Glomerular visceral epithelial cell (primary cell): ENCODE results near the gene WDR88.
"Not testable (repeated sequence)": the region's sequence is repeated elsewhere in the genome, so short reads cannot be mapped to it uniquely, and the experiment has no call there.

Experiments
- DNase-seq: peaks from one replicate; pipeline ENCODE4 v3.0.0-alpha.2; 2016; ENCODE audit errors: extremely low spot score

The WDR88 gene

GRCh38 chr19:33197591-33198000 lies 65.7 kb downstream of the WDR88 start:
- no peak for DNase-seq

- no peak for DNase-seq
Observed at GRCh38 chr19:33198169-33198568, 66.3 kb downstream of the WDR88 start.

- DNase-seq = no peak
Observed at GRCh38 chr19:33199441-33200265, 67.7 kb downstream of the WDR88 start.

GRCh38 chr19:33201473-33201872 lies 69.6 kb downstream of the WDR88 start:
- no peak for DNase-seq

- DNase-seq = no peak
Observed at GRCh38 chr19:33201886-33202545, 70.1 kb downstream of the WDR88 start.

- DNase-seq = no peak
Observed at GRCh38 chr19:33202546-33203507, 70.9 kb downstream of the WDR88 start.

- no peak for DNase-seq
Observed at GRCh38 chr19:33203529-33203928, 71.6 kb downstream of the WDR88 start.

- DNase-seq = no peak
Observed at GRCh38 chr19:33204136-33204973, 72.4 kb downstream of the WDR88 start.

- DNase-seq = no peak
Observed at GRCh38 chr19:33205110-33205509, 73.2 kb downstream of the WDR88 start.

- no peak for DNase-seq
Observed at GRCh38 chr19:33205531-33206260, 73.8 kb downstream of the WDR88 start.

GRCh38 chr19:33206261-33207039 lies 74.5 kb downstream of the WDR88 start:
- DNase-seq = no peak

GRCh38 chr19:33207040-33207620 lies 75.2 kb downstream of the WDR88 start:
- no peak for DNase-seq

- DNase-seq = no peak
Observed at GRCh38 chr19:33207903-33208302, 76.0 kb downstream of the WDR88 start.

- DNase-seq = no peak
Observed at GRCh38 chr19:33208371-33208895, 76.5 kb downstream of the WDR88 start.

- DNase-seq = no peak
Observed at GRCh38 chr19:33208904-33209849, 77.3 kb downstream of the WDR88 start.

GRCh38 chr19:33209850-33210230 lies 77.9 kb downstream of the WDR88 start:
- not testable (repeated sequence) for DNase-seq

GRCh38 chr19:33210266-33210940 lies 78.5 kb downstream of the WDR88 start:
- no peak for DNase-seq
